GM19239 (cell line): ENCODE results near the gene SORCS1.
"Not testable (repeated sequence)": the region's sequence is repeated elsewhere in the genome, so short reads cannot be mapped to it uniquely, and the experiment has no call there.

ENCODE experiments used
- DNase-seq: peaks from one replicate; pipeline ENCODE4 v3.0.0; 2011; ENCODE audit warnings: low spot score; ENCODE audit not compliant: insufficient read length
- FAIRE-seq: peaks from 2 replicates; lab custom pipeline; 2011; peaks lifted over from hg19 to GRCh38; lab: Jason Lieb, UNC

The SORCS1 gene

DNA sequence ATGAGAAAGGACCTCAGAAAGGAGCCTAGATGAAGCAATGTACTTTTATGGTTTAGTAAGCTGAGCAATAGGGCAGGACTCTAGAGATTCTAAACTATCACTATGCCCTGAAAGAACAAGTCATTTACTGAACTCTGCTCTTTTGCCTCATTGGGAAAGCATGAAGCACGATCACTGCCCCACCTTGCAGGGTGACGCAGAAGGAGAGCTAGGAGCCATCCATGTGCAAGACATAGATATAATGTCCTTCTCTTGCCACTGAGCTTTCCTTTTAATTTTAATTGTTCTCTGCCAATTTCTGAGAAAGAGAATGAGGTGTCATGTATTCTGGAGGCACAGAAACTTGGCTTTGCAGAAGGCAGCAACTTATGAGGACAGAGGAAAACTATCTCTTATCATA, 108.3 kb downstream of the SORCS1 start:
- FAIRE-seq, result no peak
- DNase-seq, result no peak

DNA sequence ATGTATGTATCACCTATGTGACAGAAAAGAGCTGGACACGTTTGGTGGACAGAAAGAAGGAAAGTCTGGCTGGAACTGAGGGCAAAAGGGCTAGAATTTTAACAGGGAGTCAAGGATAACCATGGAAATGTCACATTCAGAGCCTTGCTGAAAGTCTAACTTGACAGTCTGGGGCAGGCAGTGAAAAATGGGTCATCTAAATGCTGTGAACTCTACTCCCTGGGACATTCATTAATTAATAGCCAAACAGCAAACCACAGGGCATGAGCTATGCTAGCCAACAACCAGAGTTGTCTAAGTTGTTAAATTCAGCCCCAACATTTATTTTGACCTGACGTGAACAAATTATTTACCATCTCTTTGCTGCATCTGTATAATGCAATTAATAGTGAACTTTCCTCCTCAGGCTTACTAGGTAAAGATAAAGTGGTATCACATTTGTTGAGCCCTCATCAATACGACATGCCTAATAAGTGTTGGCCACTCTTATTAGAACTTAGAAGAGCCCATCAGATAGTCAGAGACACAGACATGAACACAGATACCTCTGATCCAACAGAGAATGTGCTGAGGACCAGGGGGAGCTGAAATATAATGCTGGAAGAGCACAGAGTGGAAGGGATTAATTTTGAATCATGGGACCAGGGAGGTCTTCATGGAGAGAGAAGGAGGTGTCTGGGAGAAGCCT, 109.9 kb downstream of the SORCS1 start:
- DNase-seq, result no peak
- FAIRE-seq, result no peak

DNA sequence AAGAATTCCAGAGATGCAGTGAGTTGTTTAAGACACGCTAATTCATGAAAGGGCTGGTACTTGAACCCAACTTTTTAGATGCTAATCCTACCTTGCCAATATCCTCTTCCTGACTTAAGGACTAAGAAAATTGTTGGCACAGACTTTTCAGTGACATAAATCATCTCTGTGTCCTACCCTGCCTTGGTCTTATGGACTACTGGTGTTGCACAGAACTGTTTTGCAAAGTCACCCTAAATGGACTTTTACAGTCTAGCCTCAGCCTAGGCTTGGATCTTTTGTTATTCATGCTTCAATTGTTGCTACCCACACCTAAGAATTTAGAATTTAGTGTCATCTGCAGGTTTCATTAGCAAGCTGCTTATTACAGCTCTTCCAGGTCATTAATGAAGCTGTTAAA, 112.7 kb downstream of the SORCS1 start:
- no peak for DNase-seq
- FAIRE-seq, result no peak

DNA sequence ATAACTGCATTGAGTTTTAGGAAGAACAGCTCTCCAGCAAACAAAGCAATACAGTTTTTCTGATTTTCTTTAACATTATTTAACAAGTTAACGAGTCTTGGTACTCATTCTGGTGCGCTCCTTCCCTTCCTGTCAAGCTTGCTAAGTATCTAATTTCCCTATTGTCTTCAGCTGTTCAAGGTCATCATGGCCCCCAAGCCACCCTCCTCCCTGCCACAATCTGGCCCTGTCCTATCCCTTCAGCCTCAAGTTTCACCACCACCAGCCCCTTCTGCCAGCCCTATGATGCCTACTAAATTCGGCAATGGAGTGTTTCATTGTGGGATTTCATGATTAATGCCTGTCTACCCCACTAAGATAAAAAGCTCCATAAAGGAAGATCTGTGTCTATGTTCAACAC, 121.0 kb downstream of the SORCS1 start:
- DNase-seq (no peak), FAIRE-seq (no peak)

GRCh38 chr10:107037192-107038122, 127.0 kb downstream of the SORCS1 start:
- DNase-seq (no peak), FAIRE-seq (no peak)

DNA sequence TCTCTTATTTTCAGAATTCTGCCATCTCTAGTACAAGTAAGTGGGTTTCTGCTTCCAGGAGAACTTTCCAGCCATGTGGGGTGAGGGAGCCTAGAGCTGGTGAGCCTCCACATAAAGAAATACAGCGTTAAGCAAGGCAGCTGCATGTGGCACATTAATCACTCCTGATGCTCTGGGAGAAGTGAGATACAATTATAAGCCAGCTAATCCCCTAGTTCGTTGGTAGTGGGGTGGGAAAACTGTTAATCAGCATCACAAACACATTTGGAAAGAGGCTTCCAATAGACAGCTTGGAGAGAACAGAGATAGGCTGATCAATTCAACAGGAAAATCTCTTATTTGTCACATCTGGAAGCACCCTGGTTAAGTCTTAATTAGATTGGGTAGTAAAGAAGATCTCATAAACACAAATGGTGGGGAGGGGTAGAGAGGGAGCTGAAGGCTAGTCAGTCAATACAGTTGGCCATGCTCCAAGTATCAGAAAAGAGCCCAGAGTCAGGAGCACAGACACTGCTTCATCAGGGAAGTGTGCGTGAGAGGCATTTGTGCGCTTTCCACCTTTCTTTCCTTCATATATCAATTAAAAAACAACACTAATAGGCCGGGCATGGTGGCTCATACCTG, 130.6 kb downstream of the SORCS1 start:
- no peak for FAIRE-seq
- no peak for DNase-seq

DNA sequence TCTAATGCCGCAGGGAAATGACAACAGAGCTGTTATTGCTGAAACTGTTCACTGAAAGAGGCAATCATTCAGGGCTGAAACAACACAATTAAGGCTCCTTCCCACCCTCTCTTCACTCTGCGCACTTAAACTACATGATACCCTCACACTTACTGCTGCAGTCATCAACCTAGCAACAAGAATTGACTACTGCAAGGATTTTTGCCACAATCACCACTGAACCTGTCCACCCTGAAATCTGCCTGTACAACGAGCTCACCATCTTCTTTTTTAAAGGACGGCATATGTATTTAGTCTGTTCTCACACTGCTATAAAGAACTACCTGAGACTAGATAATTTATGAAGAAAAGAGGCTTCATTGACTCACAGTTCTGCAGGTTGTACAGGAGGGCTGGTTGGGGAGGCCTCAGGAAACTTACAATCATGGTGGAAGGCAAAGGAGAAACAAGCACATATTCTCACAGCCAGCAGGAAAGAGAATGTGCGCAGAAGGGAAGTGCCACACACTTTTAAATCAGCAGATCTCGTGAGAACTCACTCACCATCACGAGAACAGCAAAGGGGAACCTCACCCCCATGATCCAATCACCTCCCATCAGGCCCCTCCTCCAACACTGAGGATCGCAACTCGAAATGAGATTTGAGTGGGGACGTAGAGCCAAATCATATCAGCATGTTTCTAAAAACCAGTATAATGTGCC, 131.7 kb downstream of the SORCS1 start:
- DNase-seq, result no peak

DNA sequence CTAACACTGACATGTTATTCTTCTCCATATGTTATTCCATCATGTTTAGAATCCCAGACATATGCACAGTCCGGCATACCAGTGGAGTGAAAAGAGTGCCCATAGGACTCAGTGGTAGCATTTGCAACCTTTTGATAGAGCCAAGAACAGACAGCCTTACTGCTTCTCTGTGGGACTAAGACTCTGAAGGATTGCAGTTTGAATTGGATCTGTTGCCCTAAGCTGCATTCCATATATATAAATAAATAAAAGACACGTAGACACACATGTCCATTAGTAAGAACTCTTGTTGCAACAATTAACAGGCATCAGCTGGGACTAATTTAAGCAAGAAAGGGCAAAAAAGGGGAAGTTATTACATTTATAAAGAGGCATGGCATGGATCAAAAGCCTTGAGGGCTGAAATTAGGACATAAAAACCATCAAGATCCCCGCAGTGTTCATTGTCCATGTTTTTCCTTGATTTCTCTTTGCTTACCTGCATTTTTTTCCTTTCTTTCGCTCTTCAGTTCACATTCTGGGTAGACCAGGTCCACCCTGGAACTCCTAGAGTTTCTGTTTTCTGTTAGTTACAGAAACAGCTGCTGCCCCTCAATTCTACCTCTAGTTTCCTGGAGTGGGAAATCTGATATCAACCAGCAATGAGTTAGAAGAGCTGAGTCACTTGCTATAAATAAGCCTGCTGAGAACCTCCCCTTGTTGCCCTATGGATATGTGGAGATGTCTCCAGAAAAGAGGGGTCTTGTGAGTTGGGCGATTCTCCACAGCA, 132.4 kb downstream of the SORCS1 start:
- FAIRE-seq (no peak), DNase-seq (no peak)

More for the DNA sequence above, 131.7 kb downstream of the SORCS1 start:
- FAIRE-seq, result no peak

DNA sequence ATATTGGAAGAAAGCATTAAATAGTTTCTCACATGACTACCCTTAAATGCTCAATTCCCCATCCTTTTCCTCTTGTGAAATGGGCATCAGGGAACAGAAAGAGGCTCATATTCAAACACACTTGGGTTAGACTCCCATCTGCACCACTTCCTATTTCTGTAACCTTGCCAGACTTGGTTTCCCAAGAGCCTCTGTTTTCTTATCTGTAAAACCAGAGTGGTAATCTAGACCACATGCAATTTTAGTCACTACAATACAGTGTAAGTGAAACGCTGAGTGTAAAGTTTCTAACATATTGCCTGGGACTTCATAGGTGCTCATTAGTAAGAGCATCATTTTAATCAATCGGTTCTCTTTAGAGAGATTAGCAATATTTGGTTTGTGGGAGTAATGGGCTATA, 136.3 kb downstream of the SORCS1 start:
- DNase-seq (no peak), FAIRE-seq (no peak)

GRCh38 chr10:107025676-107026075, 138.8 kb downstream of the SORCS1 start:
- FAIRE-seq, result no peak

GRCh38 chr10:107024033-107024432, 140.5 kb downstream of the SORCS1 start:
- not testable (repeated sequence) for FAIRE-seq, DNase-seq

More at GRCh38 chr10:107025676-107026075, 138.8 kb downstream of the SORCS1 start:
- DNase-seq, result no peak

GRCh38 chr10:107022600-107023354, 141.7 kb downstream of the SORCS1 start:
- FAIRE-seq (no peak), DNase-seq (no peak)

DNA sequence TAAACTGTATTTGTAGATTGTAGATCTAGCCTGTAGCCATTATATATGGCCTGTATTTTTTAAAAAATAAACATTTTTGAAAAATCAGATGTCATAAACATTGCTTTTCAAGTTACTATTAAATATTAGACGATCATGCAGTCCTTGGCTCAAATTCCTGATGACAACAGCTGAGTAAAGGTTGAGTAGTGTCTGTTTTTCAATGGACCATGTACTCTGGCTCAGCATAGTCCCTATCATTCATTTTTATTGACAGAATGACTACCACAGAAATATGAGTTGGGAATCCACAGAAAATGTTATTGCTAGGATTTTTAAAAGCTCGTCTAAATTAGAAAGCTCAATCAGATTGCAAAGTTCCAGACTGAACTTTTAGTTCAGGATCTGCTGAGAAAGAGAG, 145.4 kb downstream of the SORCS1 start:
- DNase-seq, result no peak
- no peak for FAIRE-seq

- FAIRE-seq (no peak), DNase-seq (no peak)
These were observed 151.1 kb downstream of the SORCS1 start for GRCh38 chr10:107013258-107014006.

DNA sequence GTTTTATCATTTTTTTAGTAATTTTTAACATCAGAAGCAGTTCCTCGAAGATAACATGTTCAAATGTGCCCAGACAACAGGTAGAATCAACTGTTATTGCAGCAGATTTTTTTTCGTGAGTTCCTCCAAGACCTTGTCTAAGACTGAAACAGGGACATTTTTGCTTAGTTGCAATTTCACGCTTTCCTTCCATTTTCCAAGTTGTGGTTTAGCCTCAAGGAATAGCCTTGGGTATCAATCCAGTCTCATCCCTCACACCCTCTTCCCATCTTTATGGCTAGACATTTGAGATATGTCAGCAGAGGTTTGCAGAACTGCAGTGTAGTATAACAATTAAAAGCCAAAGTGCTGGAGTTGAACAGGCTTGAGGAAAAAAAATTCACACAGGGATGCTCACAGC, 152.5 kb downstream of the SORCS1 start:
- DNase-seq, result no peak
- FAIRE-seq, result no peak

DNA sequence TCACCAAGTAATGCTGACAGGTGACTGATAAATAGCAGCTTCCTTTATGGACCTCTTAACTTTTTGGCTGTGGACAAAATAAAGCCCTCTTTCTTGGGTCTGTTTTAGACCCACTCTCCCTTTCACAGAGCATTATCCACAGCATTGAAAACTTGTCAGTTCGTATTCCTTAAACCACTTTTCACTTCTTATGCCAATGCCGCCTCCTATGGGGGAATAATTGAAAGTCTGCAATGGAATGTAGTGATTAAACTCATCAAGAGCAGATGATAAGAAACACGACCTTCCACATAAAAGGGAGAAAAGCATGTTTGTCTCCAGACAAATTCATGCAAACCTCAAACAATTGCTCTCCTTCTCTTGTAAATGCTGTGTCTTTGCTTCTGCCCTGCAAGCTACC, 153.4 kb downstream of the SORCS1 start:
- DNase-seq (no peak), FAIRE-seq (no peak)

- no peak for FAIRE-seq
These were observed 154.0 kb downstream of the SORCS1 start for GRCh38 chr10:107010531-107010930.

GRCh38 chr10:107004362-107004761, 160.1 kb downstream of the SORCS1 start:
- FAIRE-seq (no peak), DNase-seq (no peak)

More at GRCh38 chr10:107010531-107010930, 154.0 kb downstream of the SORCS1 start:
- no peak for DNase-seq
